MG63 (cell line): ENCODE data around the gene VPS39. TPM values are rescaled to one million over a fixed set of nuclear protein-coding genes. Genes with fewer than 3 reads are reported as not detected.

Experiments
- total RNA-seq: library from RNA; depleted of rRNA; stranded (reverse); fragments of >200 nt; shearing (Covaris generic); gene quantifications from 2 replicates; pipeline ENCODE4 v1.2.3, GENCODE V29; 2014; ENCODE audit warnings: low replicate concordance; rRNA removed

VPS39 gene
- total RNA-seq, 1 experiment from 2014 or later = 8.7 TPM

Other genes with a start within 250 kb of the VPS39 start
- gene EHD4, start 235.7 kb downstream of the VPS39 start, total RNA-seq = 10.7 and 15.9 TPM in 2 replicates
- gene PLA2G4E, start 187.3 kb downstream of the VPS39 start, total RNA-seq = not detected in 2 replicates
- not detected in 2 replicates for gene PLA2G4D, start 113.7 kb downstream of the VPS39 start, total RNA-seq
- not detected in 2 replicates for gene PLA2G4F, start 51.7 kb downstream of the VPS39 start, total RNA-seq
- 2.1 and 7.4 TPM in 2 replicates for gene GANC, start 64.9 kb upstream of the VPS39 start, total RNA-seq
- gene TMEM87A, start 65.1 kb upstream of the VPS39 start, total RNA-seq = 35.9 and 50.4 TPM in 2 replicates
- not detected in 2 replicates for gene CAPN3, start 151.2 kb upstream of the VPS39 start, total RNA-seq